ENCODE data around the gene SEMA3B.
"Not testable (repeated sequence)": the region's sequence is repeated elsewhere in the genome, so short reads cannot be mapped to it uniquely, and the experiment has no call there.

DNA sequence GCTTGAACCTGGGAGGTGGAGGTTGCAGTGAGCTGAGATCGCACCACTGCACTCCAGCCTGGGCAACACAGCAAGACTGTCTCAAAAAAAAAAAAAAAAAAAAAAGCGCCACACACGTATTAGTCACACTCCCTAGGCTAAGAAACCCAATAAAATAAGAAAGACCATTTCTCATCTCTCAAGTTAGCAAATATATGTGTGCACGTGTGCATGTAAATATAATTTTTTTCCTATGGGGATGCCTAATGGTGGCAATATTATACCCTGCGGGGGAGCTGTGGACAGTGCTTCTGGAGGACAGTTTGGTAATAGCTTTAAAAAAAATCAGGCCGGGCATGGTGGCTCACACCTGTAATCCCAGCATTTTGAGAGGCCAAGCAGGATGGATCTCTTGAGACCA lies 15.2 kb downstream of the SEMA3B start:
- not testable (repeated sequence) for TF ChIP-seq EZH2phosphoT487 (IDR thresholded peaks at IDR 0.05; ENCODE audit: borderline replicate concordance)
- TF ChIP-seq, protein P1, sequence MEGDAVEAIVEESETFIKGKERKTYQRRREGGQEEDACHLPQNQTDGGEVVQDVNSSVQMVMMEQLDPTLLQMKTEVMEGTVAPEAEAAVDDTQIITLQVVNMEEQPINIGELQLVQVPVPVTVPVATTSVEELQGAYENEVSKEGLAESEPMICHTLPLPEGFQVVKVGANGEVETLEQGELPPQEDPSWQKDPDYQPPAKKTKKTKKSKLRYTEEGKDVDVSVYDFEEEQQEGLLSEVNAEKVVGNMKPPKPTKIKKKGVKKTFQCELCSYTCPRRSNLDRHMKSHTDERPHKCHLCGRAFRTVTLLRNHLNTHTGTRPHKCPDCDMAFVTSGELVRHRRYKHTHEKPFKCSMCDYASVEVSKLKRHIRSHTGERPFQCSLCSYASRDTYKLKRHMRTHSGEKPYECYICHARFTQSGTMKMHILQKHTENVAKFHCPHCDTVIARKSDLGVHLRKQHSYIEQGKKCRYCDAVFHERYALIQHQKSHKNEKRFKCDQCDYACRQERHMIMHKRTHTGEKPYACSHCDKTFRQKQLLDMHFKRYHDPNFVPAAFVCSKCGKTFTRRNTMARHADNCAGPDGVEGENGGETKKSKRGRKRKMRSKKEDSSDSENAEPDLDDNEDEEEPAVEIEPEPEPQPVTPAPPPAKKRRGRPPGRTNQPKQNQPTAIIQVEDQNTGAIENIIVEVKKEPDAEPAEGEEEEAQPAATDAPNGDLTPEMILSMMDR (conservative IDR thresholded peaks at IDR 0.05; ENCODE audit: low read length): not testable (repeated sequence)
